ENCODE measurements around the gene SLX4IP.

The SLX4IP gene

DNA sequence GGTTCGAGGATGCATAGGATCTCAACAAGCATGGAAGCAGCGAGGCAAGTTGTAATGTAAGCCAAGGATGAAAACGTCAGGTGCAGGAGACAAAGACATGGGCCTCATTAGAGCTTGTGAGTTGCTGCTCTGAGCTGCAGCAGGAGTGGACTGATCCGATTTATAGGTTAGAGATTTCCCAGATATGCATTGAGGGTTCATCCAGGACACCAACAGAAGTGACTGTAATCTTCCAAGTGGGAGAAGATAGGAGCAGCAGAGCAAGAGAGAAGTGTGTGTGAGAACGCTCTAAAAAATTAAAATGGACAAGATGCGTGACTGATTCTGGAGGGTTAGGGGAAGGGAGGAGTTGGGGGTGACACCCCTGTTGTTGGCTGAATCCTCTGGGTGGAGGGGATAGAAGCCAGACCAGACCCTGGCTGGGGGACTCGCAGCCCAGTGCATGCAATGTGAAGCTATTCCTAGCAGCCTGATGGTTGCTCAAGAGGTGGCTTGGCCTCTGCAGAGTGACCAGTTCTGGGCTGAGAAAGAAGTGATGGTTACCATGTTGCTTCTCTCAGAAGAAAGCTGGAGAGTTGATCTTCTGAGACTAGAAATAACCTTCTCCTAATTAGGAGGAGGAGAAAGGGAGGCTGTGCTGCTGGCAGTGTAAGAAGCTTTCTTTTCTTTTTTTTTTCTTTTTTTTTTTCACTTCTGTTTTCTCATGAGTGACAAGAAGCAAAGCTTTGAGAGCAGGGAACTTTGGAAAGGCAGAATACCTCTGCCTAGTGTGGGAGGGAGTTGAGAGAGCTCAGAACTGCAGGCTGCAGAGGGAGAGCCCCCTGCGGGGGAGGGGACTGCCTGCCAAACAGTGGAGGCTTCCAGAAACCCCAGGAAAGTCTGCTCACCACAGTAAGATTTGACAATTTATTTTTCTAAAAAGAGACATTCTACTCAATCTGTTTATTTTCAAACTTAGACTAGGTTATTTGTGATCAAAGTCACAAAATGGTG is 116.9 kb downstream of the SLX4IP start:
- no peak for DNase-seq (ENCODE audit: low read depth)
- H3K4me3 ChIP-seq (ENCODE audit: low read depth, low read length), result no peak overlapping the region
- TF ChIP-seq, protein P1, sequence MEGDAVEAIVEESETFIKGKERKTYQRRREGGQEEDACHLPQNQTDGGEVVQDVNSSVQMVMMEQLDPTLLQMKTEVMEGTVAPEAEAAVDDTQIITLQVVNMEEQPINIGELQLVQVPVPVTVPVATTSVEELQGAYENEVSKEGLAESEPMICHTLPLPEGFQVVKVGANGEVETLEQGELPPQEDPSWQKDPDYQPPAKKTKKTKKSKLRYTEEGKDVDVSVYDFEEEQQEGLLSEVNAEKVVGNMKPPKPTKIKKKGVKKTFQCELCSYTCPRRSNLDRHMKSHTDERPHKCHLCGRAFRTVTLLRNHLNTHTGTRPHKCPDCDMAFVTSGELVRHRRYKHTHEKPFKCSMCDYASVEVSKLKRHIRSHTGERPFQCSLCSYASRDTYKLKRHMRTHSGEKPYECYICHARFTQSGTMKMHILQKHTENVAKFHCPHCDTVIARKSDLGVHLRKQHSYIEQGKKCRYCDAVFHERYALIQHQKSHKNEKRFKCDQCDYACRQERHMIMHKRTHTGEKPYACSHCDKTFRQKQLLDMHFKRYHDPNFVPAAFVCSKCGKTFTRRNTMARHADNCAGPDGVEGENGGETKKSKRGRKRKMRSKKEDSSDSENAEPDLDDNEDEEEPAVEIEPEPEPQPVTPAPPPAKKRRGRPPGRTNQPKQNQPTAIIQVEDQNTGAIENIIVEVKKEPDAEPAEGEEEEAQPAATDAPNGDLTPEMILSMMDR (IDR thresholded peaks at IDR 0.05; ENCODE audit: control insufficient read depth, extremely low read depth, insufficient read depth), result no peak

DNA sequence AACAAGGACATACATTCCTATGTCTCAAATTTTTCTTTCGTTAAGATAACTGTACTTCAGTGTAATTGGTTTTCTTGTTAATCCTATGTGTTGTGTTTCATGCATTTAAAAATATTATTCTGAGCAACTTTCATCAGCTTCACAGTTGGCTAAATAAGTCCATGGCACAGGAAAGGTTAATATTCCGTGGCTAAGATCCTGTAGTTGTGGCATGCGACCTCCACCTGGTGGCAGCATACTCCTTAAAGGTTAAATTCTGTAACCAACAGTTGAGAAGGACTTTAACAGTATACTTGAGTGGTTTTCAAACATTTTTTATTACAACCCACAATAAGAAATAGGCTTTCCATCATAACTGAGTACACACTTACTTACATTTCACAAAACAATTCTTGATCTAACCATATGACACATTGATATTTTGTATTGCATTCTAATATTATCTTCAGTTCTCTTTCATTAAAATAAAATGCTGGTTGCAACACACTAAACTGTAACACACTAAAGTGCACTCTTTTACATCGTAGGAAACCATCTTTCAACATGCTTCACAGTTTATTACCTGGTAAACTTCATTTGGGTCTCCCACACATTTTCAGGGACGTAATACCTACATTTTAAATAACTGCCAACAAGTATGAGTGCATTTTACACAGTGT is 118.3 kb downstream of the SLX4IP start:
- H3K4me3 ChIP-seq (ENCODE audit: low read depth, low read length), result no peak overlapping the region
- DNase-seq (ENCODE audit: low read depth), result peak; percentile 63
- TF ChIP-seq, protein P1 (IDR thresholded peaks at IDR 0.05; ENCODE audit: control insufficient read depth, extremely low read depth, insufficient read depth), result peak; percentile 88

DNA sequence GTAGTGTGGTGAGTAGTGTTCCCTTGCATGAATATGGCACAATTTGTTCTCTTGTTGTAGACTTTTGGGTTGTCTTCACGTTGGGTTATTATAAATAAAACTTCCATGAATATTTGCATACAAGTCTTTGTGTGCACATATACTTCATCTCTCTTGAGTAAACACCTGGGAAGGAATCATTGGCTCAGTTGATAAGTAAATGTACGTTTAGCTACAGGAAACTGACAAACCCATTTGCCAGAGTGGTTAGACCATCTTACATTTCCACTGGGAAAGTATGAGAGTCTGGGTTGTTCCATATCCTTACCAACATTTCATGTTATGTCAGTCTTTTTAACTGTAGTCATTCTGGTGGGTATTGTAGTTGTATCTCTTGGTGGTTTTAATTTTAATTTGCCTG is 119.2 kb downstream of the SLX4IP start:
- no peak overlapping the region for H3K4me3 ChIP-seq (ENCODE audit: low read depth, low read length)
- TF ChIP-seq, protein P1 (IDR thresholded peaks at IDR 0.05; ENCODE audit: control insufficient read depth, extremely low read depth, insufficient read depth), result no peak
- peak; percentile 91 for DNase-seq (ENCODE audit: low read depth)

DNA sequence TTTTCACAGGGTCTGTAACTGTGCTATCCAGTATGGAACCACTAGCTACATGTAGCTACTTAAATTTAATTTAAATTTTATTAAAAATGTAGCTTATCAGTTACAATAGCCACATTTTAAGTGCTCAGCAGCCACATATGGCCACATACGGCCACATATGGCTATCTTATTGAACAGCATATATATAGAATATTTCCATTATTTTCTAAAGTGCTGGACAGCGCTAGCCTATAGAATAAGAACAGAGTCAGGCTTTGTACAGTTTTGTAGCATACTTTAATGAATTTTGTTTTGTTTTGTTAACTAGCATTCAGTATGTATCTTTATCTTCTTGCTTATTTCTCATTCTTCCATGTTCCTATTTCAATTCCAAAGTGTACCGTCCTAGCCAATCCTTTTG is 120.3 kb downstream of the SLX4IP start:
- no peak for DNase-seq (ENCODE audit: low read depth)
- TF ChIP-seq, protein P1 (IDR thresholded peaks at IDR 0.05; ENCODE audit: control insufficient read depth, extremely low read depth, insufficient read depth), result no peak
- no peak overlapping the region for H3K4me3 ChIP-seq (ENCODE audit: low read depth, low read length)

DNA sequence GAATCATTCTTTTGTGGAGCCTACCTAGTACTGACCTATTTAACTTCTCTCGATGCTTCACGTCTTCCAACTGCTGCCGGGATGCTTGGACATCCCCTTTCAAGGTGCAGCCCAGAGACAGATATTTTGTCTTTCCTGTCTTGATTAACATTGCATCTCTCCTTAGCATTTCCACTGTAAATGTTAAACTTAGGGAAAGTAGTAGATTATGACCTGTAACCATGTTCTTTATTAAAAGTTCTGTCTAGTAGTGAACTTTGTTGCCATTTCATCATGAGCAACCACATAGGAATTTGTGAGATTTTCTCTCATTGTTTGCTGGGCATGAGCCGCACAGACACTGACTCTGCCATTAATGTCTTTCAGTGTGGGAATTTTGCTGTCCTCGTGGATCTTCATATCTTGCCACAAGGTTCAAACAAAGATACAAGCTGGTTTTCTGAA is 120.8 kb downstream of the SLX4IP start:
- TF ChIP-seq, protein P1 (IDR thresholded peaks at IDR 0.05; ENCODE audit: control insufficient read depth, extremely low read depth, insufficient read depth), result no peak
- H3K4me3 ChIP-seq (ENCODE audit: low read depth, low read length), result no peak overlapping the region
- no peak for DNase-seq (ENCODE audit: low read depth)

DNA sequence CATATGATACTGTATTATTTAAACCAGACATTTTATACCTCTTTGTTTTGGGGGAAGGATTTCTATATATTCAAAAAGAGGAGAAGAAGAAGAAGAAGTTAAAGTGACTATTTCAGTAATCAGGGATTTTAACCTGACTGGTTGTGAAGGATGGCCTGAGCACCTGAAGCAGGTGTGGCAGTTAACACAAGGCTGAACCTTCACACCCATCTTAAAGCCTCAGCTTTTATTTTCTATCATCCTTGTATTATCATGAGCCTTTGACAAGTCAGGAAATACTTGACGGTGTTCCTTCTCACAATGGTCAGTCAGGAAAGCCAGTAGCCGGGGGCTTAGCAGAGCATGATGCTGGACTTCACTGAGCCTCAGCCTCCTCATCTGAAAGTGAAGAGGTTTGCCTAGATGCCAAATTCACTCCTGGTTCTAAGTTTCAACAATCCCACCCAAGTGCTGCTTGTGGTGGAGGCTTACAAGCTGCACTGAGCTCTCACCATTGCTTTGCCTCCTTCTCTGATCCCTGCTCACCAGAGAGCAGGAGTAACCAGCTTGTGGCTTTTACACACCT is 121.5 kb downstream of the SLX4IP start:
- no peak overlapping the region for H3K4me3 ChIP-seq (ENCODE audit: low read depth, low read length)
- DNase-seq (ENCODE audit: low read depth), result no peak
- TF ChIP-seq, protein P1 (IDR thresholded peaks at IDR 0.05; ENCODE audit: control insufficient read depth, extremely low read depth, insufficient read depth), result no peak

Data from LNCaP clone FGC (cell line).